ENCODE measurements around the gene FYN. TPM values are rescaled to one million over a fixed set of nuclear protein-coding genes. Genes with fewer than 3 reads are reported as not detected.

The FYN gene
- total and polyA plus RNA-seq, 10 of the 15 experiments (the other 5 are each of a cell fraction or from before 2014, with no cell fraction given), result 51.4 to 247 (median 138) TPM

DNA sequence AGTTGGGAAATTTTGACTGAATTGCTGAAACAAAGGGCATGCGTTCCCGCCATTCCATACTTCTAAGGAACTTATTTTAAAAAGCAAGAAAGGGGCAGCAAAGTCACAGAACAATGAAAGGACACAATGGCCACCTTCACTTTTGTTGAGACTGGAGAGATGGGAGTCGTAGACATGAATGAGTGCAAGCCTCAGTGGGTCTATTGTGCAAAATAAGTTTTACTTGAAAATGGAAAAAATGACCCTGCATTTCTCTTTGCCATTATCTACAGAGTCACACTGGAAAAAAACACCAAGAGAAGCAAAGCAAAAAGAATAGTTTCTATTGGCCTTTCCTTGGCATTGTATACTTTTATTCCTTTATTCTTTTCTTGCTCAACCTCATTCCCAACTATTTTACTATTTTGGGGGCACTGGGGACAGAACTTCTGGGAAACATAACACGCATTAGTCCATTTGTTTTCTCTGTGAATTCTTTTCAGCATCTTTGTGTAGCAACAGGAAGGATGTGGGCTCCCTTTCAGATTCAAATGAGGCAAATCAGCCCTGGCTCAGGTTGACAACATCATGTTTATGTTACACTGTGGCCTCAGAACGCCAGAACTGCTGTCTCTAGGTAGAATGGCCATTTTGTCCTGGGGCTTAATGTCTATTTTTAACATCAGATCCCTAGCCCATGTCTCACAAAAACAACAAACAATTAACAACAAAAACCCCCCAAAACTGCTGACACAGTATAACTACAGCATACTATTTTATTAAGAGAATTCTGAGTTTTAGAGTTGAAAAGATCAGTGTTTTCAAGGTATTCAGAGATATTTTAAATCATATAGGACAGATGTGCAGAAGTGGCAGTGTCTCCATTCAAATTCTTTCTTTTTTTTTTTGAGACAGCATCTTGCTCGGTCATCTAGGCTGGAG lies 122.2 kb downstream of the FYN start (continued):
- TF ChIP-seq YBX1 (IDR thresholded peaks at IDR 0.05), result no peak
- no peak for TF ChIP-seq NFXL1 (IDR thresholded peaks at IDR 0.05; ENCODE audit: borderline replicate concordance)
- TF ChIP-seq NFYB (IDR thresholded peaks at IDR 0.05; ENCODE audit: insufficient read depth, low read depth, low read length), result no peak
- TF ChIP-seq IKZF1 (conservative IDR thresholded peaks at IDR 0.05), result no peak
- TF ChIP-seq CEBPB (IDR thresholded peaks at IDR 0.05; ENCODE audit: borderline replicate concordance in 1 of 2, low read depth in 2 of 2, low read length in 2 of 2), result no peak
- TF ChIP-seq RELB (IDR thresholded peaks at IDR 0.05; ENCODE audit: low read depth), result peak; percentile 28; the same call in 1 of the 2 replicates
- no peak for TF ChIP-seq CTCF (IDR thresholded peaks at IDR 0.05 in 2 of 3, conservative IDR thresholded peaks at IDR 0.05 in 1 of 3; ENCODE audit: control insufficient read depth in 2 of 3, extremely low read depth in 1 of 3, insufficient read depth in 1 of 3, low read depth in 3 of 3, low read length in 3 of 3)
- TF ChIP-seq BACH1 (IDR thresholded peaks at IDR 0.05; ENCODE audit: borderline replicate concordance), result no peak
- no peak for TF ChIP-seq GATAD2B (conservative IDR thresholded peaks at IDR 0.05; ENCODE audit: low read depth)
